ENCODE data around the gene LRRC23.

DNA sequence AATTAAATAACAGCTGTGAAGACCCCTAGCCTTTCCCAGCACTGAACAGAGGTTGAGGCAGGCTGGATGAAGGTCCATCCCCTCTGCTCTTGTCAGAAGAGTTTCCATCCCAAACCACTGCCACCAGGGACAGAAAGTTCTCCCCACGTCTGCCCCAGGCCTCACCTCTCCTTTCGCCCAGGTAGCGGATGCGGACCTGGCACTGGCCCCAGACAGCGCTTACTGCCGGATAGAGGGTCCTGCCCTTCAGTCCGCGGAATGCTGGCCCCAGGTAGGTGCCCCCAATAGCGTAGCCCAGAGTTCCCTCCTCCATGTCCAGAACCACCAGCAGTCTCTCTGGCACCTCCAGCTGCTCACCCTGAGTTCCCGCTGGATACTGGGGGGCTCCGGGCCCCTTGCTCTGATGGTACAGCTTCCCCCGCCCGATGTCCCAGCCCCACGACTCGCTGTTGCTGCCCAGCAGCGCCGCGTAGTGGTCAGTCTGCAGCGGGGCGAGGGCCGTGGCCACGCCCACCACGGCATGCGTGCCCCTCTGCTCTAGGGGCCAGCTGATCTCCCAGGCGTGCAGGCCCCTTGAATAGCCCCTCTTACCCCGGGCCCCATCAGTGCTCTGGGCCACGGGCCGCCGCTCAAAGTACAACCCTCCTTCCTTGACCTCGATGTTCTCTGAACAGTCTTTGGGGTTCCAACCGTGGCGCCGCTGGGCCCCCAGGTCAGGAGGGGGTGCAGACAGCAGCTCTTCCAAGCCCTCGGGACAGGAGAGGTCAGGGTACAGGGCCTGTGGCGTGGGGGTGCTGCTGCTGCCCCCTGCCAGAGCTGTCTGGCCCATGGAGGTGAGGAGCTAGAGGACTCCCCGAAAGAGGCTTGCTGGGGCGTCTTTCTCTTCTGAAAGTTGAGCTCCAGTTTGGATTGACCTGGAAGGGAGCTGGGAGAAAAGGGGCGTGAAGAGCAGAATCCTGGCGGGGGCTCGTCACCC is 32.3 kb upstream of the LRRC23 start:
- TF ChIP-seq POLR2A (IDR thresholded peaks at IDR 0.05; ENCODE audit: low read length) (no peak), GATA1 (IDR thresholded peaks at IDR 0.05; ENCODE audit: low read depth, low read length) (no peak)
